Activated CD8-positive, alpha-beta memory T cell treated with anti-CD3 and anti-CD28 coated beads, Interleukin-2, amount 50 U/mL, for 24 hours (primary cell): Measurements from ENCODE around the gene DPH1.

Source experiments
- DNase-seq: peaks from one replicate; pipeline ENCODE4 v3.0.0-alpha.2; 2020; ENCODE audit errors: extremely low read depth

Gene DPH1

DNA sequence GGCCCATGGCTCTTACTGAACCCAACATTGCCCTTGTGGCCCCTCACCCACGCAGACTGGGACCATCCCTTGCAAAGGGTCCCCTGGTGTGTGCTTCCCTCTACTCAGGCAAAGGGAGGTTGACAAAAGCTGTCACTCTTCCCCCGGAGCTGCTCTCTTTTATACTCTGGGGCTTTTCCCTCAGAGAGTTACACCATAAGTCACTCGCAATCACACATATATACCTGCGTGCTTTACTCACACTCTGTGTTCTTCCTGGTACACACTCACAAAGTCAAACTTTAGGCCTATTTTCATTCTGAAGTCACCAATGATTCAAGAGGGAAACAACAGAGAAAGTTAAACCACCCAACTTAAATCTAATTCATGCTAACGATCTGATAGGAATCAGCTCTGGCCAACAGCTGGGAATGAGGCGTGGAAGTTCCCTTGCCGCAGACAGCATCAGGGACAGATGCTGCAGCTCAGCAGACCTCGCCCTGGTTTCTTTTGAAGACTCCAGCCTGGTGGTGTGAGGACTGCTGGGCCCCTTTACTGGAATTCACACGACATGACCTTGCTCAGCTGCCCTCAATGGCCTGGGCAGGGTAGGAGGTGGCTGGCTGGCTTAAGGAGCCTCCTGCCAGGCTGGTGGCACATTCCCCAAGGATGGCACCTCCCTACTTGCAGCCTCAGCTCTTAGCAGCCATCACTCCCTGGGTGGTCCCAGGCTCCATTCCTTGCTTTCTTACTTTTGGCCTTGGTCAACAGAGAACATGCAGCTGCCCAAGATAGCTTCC, 52.2 kb downstream of the DPH1 start:
- no peak for DNase-seq

DNA sequence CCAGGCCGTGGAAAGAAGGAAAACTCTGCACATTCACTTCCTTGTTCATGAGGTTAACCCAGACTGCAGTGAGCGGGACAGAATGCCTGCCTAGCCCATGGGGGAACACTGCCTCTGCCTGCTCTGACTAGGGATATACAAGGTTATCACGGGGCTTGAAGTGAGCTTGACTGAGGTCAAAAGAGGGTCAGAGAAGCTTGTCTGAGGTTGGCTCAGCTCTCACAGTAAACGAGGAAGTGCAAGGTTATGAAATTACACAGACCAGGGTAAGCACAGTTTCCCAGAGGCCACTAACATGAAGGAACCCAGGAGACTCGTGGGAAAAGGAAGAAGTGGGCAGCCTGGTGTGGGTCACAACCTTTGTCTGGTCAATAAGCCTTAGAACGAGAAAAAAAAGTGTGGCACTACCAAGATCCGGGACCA, 53.7 kb downstream of the DPH1 start:
- DNase-seq, result no peak

DNA sequence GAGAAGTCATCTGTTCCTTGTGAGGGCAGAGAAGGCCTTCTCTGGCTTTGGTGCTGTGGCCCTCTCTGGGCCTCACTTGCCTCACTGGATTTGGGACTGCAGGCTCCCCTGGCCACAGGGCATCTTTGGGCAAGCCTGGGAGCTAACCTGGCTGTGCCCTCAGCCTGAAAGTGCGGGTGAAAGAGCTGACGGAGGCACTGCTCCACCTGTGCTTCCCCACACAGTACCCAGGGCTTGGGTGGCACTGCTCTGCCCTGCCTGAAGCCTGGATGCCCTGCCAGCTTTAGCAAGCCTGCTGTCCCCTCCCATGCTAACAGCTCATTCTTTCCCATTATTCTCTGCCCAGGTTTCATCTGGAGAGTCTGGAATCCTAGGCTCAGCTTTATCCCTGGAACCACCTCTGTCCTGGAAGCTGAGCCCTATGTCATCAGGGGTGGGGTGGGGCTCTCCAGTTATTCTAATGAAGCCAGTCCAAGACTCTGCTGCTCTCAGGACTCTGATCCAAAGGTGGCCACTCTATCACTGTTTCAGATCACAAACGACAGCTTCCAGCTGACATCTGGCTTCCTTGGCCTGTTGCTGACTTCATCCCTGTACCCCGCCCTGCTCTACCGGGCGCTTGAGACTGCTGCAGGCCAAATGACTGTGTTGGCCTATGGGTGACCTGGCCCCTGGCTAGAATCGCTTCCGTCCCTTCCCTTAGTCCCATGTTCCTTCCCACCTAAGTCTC, 54.2 kb downstream of the DPH1 start:
- DNase-seq, result no peak

DNA sequence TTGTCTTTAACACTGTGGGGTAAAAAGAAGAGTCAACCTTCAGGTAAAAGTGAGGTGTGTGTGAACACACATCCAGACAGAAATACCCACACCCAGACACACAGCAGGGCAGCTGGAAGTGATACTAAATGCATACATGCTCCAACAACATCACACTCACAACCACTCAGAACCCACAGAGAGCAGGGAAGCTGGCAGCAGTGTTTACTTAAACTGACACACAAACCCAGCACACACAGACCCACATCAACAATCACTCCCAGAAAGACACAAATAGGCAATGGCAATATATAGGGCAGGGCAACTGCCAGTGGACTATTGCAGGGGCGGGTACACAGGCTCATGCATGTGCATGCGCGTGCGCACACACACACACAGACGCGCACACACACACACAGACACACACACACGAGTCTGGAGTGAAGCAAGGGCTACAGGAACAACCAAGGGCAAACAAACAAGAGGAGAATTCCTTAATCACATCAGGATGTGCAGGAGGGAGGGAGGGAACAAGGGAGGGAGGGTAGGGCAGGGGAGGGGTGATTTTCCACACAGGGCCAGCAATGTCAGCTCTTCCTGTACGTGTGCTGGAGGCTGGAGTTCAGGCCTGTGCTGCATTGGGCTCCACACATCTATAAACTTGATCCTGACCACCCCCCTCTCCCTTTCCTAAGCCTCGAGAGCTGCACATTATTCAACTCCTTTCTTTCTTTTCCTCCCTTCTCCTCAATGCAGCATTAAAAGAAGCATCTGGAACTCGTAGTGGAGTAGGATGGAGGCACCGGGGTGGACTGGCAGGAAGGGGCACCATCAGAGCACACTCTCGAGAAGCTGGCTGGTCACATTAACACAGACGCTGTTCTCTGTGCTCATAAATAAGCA, 55.1 kb downstream of the DPH1 start:
- no peak for DNase-seq

DNA sequence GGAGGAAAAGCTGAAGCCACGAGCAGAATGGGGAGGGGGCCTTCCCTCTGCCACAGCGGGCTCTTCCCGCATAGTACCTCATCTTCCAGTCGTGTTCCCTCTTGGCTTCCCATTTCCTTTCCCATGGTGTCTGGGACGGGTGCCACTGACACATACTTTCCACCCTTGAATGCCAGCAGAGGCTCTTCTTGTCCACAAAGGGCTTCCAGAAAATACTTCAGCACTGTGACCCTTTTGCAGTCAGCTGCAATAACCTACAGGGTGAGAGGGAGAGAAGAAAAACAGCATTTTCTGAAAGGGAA, 55.6 kb downstream of the DPH1 start:
- DNase-seq, result no peak

DNA sequence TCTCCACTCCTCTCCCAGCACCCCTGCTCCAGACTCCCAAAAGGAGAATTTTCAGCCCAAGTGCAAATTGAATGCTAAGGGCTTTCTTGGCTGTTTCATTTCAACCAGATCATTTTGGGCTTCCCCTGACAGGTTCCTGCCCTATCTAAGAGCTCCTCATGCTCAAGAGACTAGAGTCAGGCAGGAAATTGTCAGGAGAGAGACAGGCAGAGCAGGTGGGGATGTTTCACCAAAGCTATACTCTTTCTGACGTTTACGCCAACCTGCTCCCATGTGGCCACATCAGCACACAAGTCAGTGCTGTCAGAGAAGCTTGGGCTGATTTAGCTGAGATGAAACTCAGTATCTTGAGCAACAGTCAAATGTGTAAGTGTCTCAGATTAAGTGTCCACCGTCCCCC, 56.4 kb downstream of the DPH1 start:
- DNase-seq, result no peak

DNA sequence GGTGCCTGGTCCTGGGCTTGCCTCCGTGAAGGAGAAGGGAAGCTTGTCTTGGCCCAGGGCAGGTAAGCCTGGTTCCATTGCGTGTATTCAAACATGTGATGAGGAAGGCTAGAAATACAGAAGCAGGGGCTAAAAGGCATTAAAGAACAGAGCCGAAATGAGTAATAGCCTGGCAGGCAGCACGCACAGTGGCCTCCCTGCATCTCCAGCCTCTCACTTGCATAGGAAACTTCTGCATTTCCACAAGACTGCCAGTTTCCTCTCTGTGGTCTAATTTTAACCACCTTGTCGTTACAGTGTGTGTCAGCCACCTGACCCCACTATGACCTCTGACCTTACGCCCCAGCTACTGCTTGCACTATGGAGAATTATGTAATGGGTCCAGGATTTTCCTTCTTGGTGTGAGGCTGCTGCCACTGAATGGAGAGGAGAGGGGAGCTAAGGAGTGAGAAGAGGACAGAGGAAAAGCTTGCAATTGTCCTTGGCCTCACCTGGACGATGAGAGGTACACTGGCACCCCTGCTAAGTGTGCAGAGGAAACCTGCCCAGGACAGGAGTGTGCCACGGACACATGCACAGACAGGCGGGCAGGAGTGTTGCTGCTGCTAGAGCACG, 57.8 kb downstream of the DPH1 start:
- DNase-seq, result no peak

DNA sequence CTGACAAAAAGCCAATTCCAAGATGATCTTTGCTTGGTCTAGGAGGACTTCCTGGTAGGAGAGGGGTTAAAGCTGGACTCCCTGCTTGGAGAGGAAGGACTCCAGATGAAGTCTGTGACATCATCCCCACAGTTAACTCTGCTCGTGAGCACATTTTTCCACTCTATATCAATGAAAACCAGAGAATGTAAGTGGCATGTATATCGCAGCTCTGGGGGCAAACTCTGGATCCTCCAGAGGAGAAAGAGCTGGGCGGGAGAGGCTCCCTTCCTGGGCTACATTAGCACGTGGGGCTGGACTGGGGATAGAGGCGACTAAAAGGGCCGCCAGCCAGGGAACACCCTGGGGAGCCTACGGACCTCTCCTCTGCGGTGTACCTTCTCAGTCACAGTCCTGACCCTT, 59.1 kb downstream of the DPH1 start:
- no peak for DNase-seq

DNA sequence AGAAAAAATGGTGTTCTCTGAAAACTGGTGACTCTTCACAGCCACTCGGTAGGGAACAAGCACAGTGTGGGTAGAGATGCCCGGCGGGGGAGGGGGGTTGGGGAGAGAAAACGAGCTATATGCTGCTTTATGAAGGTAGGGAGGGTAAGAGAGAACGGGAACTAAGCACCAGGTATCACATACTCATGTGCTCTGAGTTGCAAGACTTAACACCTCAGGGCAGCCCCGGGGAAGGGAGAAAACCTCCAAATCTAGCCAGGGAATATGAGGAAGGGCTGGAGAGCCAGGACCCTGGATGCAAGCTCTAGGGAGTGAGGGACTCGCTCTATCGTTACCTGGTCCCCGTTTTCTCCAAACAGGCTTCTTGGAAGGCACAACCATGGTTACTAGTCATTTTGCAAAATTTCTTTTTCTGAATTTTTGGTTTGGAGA, 60.3 kb downstream of the DPH1 start:
- DNase-seq, result no peak

DNA sequence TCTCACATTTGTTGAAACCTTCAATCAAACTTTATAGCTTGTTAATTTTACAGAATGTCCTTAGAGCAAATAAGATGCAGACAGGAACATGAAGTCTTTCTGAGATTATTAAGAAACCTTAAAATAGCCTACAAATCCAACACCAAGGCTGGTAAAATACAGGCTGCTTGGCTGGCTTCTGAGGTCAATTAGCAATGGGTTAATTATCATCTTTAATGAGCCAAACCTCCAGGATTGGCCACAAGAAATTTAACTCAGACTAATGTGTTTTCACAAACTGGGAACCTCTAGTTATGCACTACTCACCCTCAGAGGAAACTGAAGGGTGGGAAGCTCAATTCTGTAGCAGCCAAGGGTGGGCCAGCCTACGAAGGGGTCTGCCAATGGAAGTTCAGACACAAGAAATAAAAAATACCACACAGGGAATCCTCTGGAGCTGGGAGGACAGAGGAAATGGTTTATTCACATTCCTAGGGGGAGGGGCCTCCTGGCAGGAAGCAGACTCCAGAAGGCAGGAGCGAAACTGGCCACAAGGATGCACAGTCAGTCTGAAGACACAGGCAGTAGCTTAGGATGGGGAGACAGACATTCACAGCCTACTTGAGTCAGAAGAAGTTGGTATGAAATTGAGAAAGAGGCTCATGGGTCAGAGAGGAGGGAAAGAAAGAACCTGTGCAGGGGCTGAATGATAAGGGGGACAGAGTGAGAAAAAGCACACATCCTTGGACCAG, 61.0 kb downstream of the DPH1 start:
- DNase-seq, result no peak

DNA sequence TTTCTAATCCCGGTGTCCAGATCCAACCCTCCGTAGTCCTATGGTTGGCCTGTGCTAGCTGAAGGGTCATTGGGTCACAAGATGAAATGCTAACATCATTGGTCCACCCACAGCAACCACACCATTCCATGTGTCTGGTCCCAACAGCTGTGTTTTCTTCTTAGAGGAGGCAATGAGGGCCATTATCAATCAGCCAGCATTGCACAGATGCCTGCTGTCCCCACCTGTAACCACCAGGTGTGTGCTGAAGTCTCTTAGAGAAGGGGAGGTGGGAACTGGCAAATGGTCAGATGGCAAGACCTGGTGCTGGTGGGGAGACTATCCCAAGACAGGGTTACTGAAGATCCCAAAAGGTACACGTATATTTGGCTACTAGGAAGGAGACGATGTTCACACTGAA, 62.3 kb downstream of the DPH1 start:
- DNase-seq, result no peak

DNA sequence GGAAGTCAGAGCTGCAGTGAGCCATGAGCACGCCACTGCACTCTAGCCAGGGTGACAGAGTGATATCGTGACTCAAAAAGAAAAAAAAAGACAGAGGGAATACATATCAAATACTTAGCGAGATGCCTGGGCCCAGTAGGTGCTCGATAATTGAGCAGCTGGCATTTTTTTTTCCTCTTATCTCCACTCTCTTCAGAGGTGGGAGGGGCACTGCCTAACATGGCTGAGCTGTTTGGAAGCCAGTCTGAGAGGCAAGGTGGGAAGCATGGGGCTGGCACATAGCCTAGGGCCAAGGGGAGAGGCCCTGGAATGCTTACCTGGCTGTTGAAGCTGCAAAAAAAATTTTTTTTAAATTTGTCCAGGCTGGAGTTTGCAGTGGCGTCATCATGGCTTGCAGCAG, 63.4 kb downstream of the DPH1 start:
- DNase-seq, result no peak
